IMR-90 (cell line): Measurements from ENCODE around the gene ZFHX3. TPM values are rescaled to one million over a fixed set of nuclear protein-coding genes. Genes with fewer than 3 reads are reported as not detected.

ENCODE experiments used
- ATAC-seq: fragments of 200-7000 bp; cut with Tn5 transposase; 2 replicates; pipeline ENCODE4 v1.9.1; 2020; ENCODE audit warnings: low read depth, mild to moderate bottlenecking, moderate library complexity
- BruUV-seq: library from RNA; stranded (reverse); fragments of 400-500 nt; replicated peaks from 2 replicates; lab custom pipeline; 2021; lab: Mats Ljungman, UMichigan
- CTCF ChIA-PET: fragments of 300-600 bp; formaldehyde crosslinking; extraction: SDS; loops from one replicate; lab custom pipeline; 2021; ENCODE audit warnings: antibody characterized with exemption; lab: Yijun Ruan, JAX
- POLR2A ChIA-PET: fragments of 300-600 bp; sonication (Branson Sonifier 250); formaldehyde crosslinking; loops from one replicate; lab custom pipeline; 2022; ENCODE audit warnings: antibody characterized with exemption; ENCODE audit not compliant: unreplicated experiment; lab: Charles Lee
- DNase-seq: peaks from one replicate; pipeline ENCODE4 v3.0.0; 2013
- H2AFZ ChIP-seq: replicated peaks from 2 replicates; pipeline ENCODE3; 2013; ENCODE audit warnings: low read length, mild to moderate bottlenecking; ENCODE audit not compliant: poor library complexity
- H2AK5ac ChIP-seq: 2 replicates; pipeline ENCODE4 v1.6.1; 2013; ENCODE audit warnings: low read depth, low read length, inconsistent platforms
- H2AK9ac ChIP-seq: replicated peaks from 2 replicates; pipeline ENCODE3; 2013; ENCODE audit warnings: mild to moderate bottlenecking, low read depth, low read length, moderate library complexity; ENCODE audit not compliant: poor library complexity
- H2BK120ac ChIP-seq: 2 replicates; pipeline ENCODE4 v1.6.1; 2013; ENCODE audit warnings: low read depth, low read length, inconsistent platforms
- H2BK15ac ChIP-seq: 3 replicates; pipeline ENCODE4 v1.6.1; 2013; ENCODE audit warnings: low read depth, low read length, inconsistent platforms
- H2BK20ac ChIP-seq: 2 replicates; pipeline ENCODE4 v1.6.1; 2013; ENCODE audit warnings: low read depth, mild to moderate bottlenecking, inconsistent platforms, low read length, moderate library complexity
- H2BK5ac ChIP-seq: 2 replicates; pipeline ENCODE4 v1.6.1; 2013; ENCODE audit warnings: mild to moderate bottlenecking, low read depth, low read length, inconsistent platforms; ENCODE audit not compliant: poor library complexity, severe bottlenecking
- H3K14ac ChIP-seq: replicated peaks from 2 replicates; pipeline ENCODE4 v1.6.1; 2013; ENCODE audit warnings: low read depth, low read length, inconsistent platforms
- H3K18ac ChIP-seq: 2 replicates; pipeline ENCODE4 v1.6.1; 2013; ENCODE audit warnings: low read depth, low read length, control low read depth
- H3K23ac ChIP-seq: 2 replicates; pipeline ENCODE4 v1.6.1; 2013; ENCODE audit warnings: low read depth, low read length, inconsistent platforms
- H3K27ac ChIP-seq: 2 replicates; pipeline ENCODE4 v1.5.1; 2013; ENCODE audit warnings: mild to moderate bottlenecking, control low read depth, low read length; ENCODE audit not compliant: insufficient read depth
- H3K27me3 ChIP-seq: 2 replicates; pipeline ENCODE4 v1.6.1; 2013; ENCODE audit warnings: low read length; ENCODE audit not compliant: control insufficient read depth, insufficient read depth
- H3K36me3 ChIP-seq: 2 replicates; pipeline ENCODE4 v1.6.1; 2013; ENCODE audit warnings: low read length, mixed read lengths; ENCODE audit not compliant: control insufficient read depth, insufficient read depth
- H3K4ac ChIP-seq: 2 replicates; pipeline ENCODE4 v1.6.1; 2013; ENCODE audit warnings: low read depth, low read length, inconsistent platforms
- H3K4me1 ChIP-seq: 2 replicates; pipeline ENCODE4 v1.6.1; 2013; ENCODE audit warnings: low read length, mixed read lengths; ENCODE audit not compliant: control insufficient read depth, insufficient read depth
- H3K4me2 ChIP-seq: 2 replicates; pipeline ENCODE4 v1.6.1; 2013; ENCODE audit warnings: low read depth, mild to moderate bottlenecking, control low read depth, low read length, moderate library complexity
- H3K4me3 ChIP-seq: 2 replicates; pipeline ENCODE4 v1.5.1; 2013; ENCODE audit warnings: low read depth, mild to moderate bottlenecking, control low read depth, low read length, moderate library complexity; ENCODE audit not compliant: insufficient read depth
- H3K56ac ChIP-seq: 2 replicates; pipeline ENCODE4 v1.6.1; 2013; ENCODE audit warnings: low read length, inconsistent platforms; ENCODE audit not compliant: insufficient read depth; ENCODE audit errors: extremely low read depth
- H3K79me1 ChIP-seq, 2 experiments: 2 replicates each; pipeline ENCODE4 v1.6.1; 2013; ENCODE audit warnings: low read length in 2 of 2, inconsistent platforms in 1 of 2, low read depth in 1 of 2
- H3K9ac ChIP-seq: 2 replicates; pipeline ENCODE4 v1.6.1; 2013; ENCODE audit warnings: low read depth, low read length, control low read depth
- H3K9me1 ChIP-seq: 2 replicates; pipeline ENCODE4 v1.6.1; 2013; ENCODE audit warnings: low read length, inconsistent platforms; ENCODE audit not compliant: insufficient read depth
- H3K9me3 ChIP-seq: 2 replicates; pipeline ENCODE4 v1.6.1; 2013; ENCODE audit warnings: low read length; ENCODE audit not compliant: control insufficient read depth, insufficient read depth
- H4K20me1 ChIP-seq: 2 replicates; pipeline ENCODE4 v1.6.1; 2013; ENCODE audit warnings: low read length, inconsistent platforms; ENCODE audit not compliant: insufficient read depth
- H4K5ac ChIP-seq: 2 replicates; pipeline ENCODE4 v1.6.1; 2013; ENCODE audit warnings: mild to moderate bottlenecking, low read depth, low read length, control low read depth
- H4K8ac ChIP-seq, 2 experiments: 2 replicates each; pipeline ENCODE4 v1.6.1; 2013; ENCODE audit warnings: low read depth in 2 of 2, low read length in 2 of 2, control low read depth in 1 of 2, inconsistent platforms in 1 of 2
- H4K91ac ChIP-seq: 2 replicates; pipeline ENCODE4 v1.6.1; 2013; ENCODE audit warnings: low read depth, low read length, inconsistent platforms; ENCODE audit not compliant: insufficient read depth
- BHLHE40 ChIP-seq: fragments of 150-350 bp; IDR thresholded peaks from 2 replicates; pipeline ENCODE4 v1.6.1; 2016; ENCODE audit warnings: mild to moderate bottlenecking, low read depth, low read length
- CEBPB ChIP-seq: IDR thresholded peaks from 2 replicates; pipeline ENCODE4 v1.6.1; 2012; ENCODE audit warnings: low read depth, low read length, improper control_type of control experiment
- CHD1 ChIP-seq: IDR thresholded peaks from 2 replicates; pipeline ENCODE4 v1.6.1; 2012; ENCODE audit warnings: low read depth, low read length, improper control_type of control experiment
- FOS ChIP-seq: fragments of 150-350 bp; IDR thresholded peaks from 2 replicates; pipeline ENCODE4 v1.6.1; 2016; ENCODE audit warnings: low read depth, low read length
- MAFK ChIP-seq: IDR thresholded peaks from 2 replicates; pipeline ENCODE4 v1.6.1; 2012; ENCODE audit warnings: low read depth, low read length, improper control_type of control experiment
- MAZ ChIP-seq: IDR thresholded peaks from 2 replicates; pipeline ENCODE4 v1.6.1; 2012; ENCODE audit warnings: low read depth, mild to moderate bottlenecking, low read length, improper control_type of control experiment, moderate library complexity, borderline replicate concordance
- MXI1 ChIP-seq: IDR thresholded peaks from 2 replicates; pipeline ENCODE4 v1.6.1; 2012; ENCODE audit warnings: low read depth, mild to moderate bottlenecking, low read length, moderate library complexity, borderline replicate concordance
- NFE2L2 ChIP-seq: fragments of 150-350 bp; IDR thresholded peaks from 2 replicates; pipeline ENCODE4 v1.6.1; 2016; ENCODE audit warnings: low read depth, mild to moderate bottlenecking, low read length
- POLR2A ChIP-seq: IDR thresholded peaks from 2 replicates; pipeline ENCODE4 v1.6.1; 2012; ENCODE audit warnings: mild to moderate bottlenecking, low read depth, low read length
- RAD21 ChIP-seq: IDR thresholded peaks from 2 replicates; pipeline ENCODE4 v1.6.1; 2012; ENCODE audit warnings: low read length, improper control_type of control experiment
- RCOR1 ChIP-seq: IDR thresholded peaks from 2 replicates; pipeline ENCODE4 v1.6.1; 2012; ENCODE audit warnings: mild to moderate bottlenecking, low read length, improper control_type of control experiment; ENCODE audit not compliant: insufficient replicate concordance
- RFX5 ChIP-seq: IDR thresholded peaks from 2 replicates; pipeline ENCODE4 v1.8.0; 2012; ENCODE audit warnings: low read depth, mild to moderate bottlenecking, low read length, moderate library complexity
- SMC3 ChIP-seq: fragments of 150-350 bp; IDR thresholded peaks from 2 replicates; pipeline ENCODE4 v1.6.1; 2016; ENCODE audit warnings: low read depth, mild to moderate bottlenecking, antibody characterized with exemption, low read length, moderate library complexity
- WGBS, 2 experiments: methylation state at CpG; one replicate each; pipeline versions ENCODE4 v1.1.5 to v1.1.7; 2013; ENCODE audit warnings: missing lambda C conversion rate in 2 of 2; ENCODE audit not compliant: insufficient read length in 1 of 2; ENCODE audit errors: extremely low coverage in 2 of 2; 5-methylcytosine and 5-hydroxymethylcytosine counted together
- dilution Hi-C: fragments of 300-500 bp; cut with HindIII; formaldehyde crosslinking; loops from one replicate; pipeline ENCODE4 v1.14.3; 2018; ENCODE audit warnings: low sequenced_read_pairs; ENCODE audit not compliant: unreplicated experiment
- in situ Hi-C: fragments of 300-500 bp; cut with MboI; formaldehyde crosslinking; loops from 3 replicates; pipeline ENCODE4 v1.14.3; 2019; ENCODE audit warnings: low sequenced_read_pairs, inconsistent platforms, mixed read lengths
- intact Hi-C: fragments of 100-400 bp; cut with micrococcal nuclease; formaldehyde crosslinking; loops from 2 replicates; pipeline ENCODE4 v1.10.0; 2022
- polyA plus RNA-seq, 3 experiments: library from polyadenylated mRNA; depleted of rRNA; stranded (reverse); fragments of >200 nt; gene quantifications; 2 replicates each; pipeline ENCODE4 v1.2.3, GENCODE V29; 2012; ENCODE audit warnings: low replicate concordance in 1 of 3
- total RNA-seq: library from RNA; depleted of rRNA; stranded (reverse); fragments of >200 nt; gene quantifications from 2 replicates; pipeline ENCODE4 v1.2.3, GENCODE V29; 2012
- TF ChIP-seq, protein P1 (sequence below): fragments of 150-350 bp; IDR thresholded peaks from 2 replicates; pipeline ENCODE4 v1.6.1; 2017; ENCODE audit warnings: mild to moderate bottlenecking, antibody characterized with exemption, low read length, low read depth
- TF ChIP-seq, protein P2 (sequence below): fragments of 150-350 bp; IDR thresholded peaks from 2 replicates; pipeline ENCODE4 v1.6.1; 2016; ENCODE audit warnings: low read depth, mild to moderate bottlenecking, low read length, moderate library complexity, borderline replicate concordance
- TF ChIP-seq, protein P3 (sequence below): conservative IDR thresholded peaks from 2 replicates; pipeline ENCODE4 v1.5.1; 2012; ENCODE audit warnings: mild to moderate bottlenecking, low read depth, low read length, improper control_type of control experiment

The ZFHX3 gene
- total and polyA plus RNA-seq, 2 of the 4 experiments (the other 2 are of a cell fraction): 1.4 to 1.7 TPM

DNA sequence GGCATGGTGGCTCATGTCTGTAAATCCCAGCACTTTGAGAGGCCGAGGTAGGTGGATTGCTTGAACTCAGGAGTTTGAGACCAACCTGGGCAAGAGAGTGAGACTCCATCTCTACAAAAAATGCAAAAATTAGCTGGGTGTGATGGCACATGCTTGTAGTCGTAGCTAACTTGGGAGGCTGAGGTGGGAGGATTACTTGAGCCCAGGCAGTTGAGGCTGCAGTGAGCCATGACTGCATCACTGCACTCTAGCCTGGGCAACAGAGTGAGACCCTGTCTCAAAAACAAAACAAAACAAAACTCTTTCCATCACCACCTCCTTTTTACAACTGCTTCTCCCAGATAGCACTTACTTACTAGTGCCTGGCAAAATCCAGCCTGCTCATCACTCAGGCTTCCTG lies 214.0 kb downstream of the ZFHX3 start:
- Histone ChIP-seq H4K5ac (no peak overlapping the region), H3K23ac (no peak overlapping the region), H4K8ac (no peak overlapping the region), H2AFZ (no peak overlapping the region), H3K4me1 (peaks cover 6% of the 10 kb centered on the region), H4K91ac (no peak overlapping the region), H2AK5ac (no peak overlapping the region), H3K27ac (no peak overlapping the region), H3K18ac (no peak overlapping the region), H3K9ac (no peak overlapping the region), H2BK120ac (no peak overlapping the region), H2BK5ac (no peak overlapping the region), H3K14ac (no peak overlapping the region), H3K56ac (no peak overlapping the region), H3K27me3 (no peaks in the 10 kb centered on the region), H2BK20ac (no peak overlapping the region), H3K4me3 (no peak overlapping the region), H3K4ac (no peak overlapping the region), H3K9me3 (no peaks in the 10 kb centered on the region), H3K4me2 (no peak overlapping the region), H2AK9ac (no peak overlapping the region), H3K79me1 (peaks cover 12 to 44% of the 10 kb centered on the region in 2 experiments; a peak in 3 of 4 replicates), H4K20me1 (peaks cover 28% of the 10 kb centered on the region), H2BK15ac (no peak overlapping the region), H3K9me1 (peaks cover 13% of the 10 kb centered on the region), H3K36me3 (peaks cover 5% of the 10 kb centered on the region; the same call in 1 of the 2 replicates)
- CTCF ChIA-PET: no interaction called here
- no TSS peak for BruUV-seq
- TF ChIP-seq RAD21 (no peak), RCOR1 (no peak), CEBPB (no peak), POLR2A (no peak), NFE2L2 (no peak), RFX5 (no peak), BHLHE40 (no peak), CHD1 (no peak), MAFK (no peak), FOS (no peak), MAZ (no peak), MXI1 (no peak), SMC3 (no peak)
- TF ChIP-seq, protein P1, sequence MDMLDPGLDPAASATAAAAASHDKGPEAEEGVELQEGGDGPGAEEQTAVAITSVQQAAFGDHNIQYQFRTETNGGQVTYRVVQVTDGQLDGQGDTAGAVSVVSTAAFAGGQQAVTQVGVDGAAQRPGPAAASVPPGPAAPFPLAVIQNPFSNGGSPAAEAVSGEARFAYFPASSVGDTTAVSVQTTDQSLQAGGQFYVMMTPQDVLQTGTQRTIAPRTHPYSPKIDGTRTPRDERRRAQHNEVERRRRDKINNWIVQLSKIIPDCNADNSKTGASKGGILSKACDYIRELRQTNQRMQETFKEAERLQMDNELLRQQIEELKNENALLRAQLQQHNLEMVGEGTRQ: no peak
- TF ChIP-seq, protein P2, sequence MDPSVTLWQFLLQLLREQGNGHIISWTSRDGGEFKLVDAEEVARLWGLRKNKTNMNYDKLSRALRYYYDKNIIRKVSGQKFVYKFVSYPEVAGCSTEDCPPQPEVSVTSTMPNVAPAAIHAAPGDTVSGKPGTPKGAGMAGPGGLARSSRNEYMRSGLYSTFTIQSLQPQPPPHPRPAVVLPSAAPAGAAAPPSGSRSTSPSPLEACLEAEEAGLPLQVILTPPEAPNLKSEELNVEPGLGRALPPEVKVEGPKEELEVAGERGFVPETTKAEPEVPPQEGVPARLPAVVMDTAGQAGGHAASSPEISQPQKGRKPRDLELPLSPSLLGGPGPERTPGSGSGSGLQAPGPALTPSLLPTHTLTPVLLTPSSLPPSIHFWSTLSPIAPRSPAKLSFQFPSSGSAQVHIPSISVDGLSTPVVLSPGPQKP: no peak
- TF ChIP-seq, protein P3, sequence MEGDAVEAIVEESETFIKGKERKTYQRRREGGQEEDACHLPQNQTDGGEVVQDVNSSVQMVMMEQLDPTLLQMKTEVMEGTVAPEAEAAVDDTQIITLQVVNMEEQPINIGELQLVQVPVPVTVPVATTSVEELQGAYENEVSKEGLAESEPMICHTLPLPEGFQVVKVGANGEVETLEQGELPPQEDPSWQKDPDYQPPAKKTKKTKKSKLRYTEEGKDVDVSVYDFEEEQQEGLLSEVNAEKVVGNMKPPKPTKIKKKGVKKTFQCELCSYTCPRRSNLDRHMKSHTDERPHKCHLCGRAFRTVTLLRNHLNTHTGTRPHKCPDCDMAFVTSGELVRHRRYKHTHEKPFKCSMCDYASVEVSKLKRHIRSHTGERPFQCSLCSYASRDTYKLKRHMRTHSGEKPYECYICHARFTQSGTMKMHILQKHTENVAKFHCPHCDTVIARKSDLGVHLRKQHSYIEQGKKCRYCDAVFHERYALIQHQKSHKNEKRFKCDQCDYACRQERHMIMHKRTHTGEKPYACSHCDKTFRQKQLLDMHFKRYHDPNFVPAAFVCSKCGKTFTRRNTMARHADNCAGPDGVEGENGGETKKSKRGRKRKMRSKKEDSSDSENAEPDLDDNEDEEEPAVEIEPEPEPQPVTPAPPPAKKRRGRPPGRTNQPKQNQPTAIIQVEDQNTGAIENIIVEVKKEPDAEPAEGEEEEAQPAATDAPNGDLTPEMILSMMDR: no peak
- in situ Hi-C loops (no loop called here), intact Hi-C loops (loop anchor here (2.0 to 10.0 kb wide), 5 partner anchors 223 to 1121 kb away; no protein-coding TSS in a partner anchor), dilution Hi-C loops (no loop called here)
- no peak for ATAC-seq
- WGBS, 2 experiments: no CpG with 5 or more reads among the region's 2 CpGs
- DNase-seq: no peak
- POLR2A ChIA-PET: no interaction called here
